SK-N-SH treated with all-trans-retinoic acid at 6 μM for 48 hours (cell line): ENCODE results near the gene HOXC10.

ENCODE experiments used
- ATAC-seq: fragments of 200-7000 bp; cut with Tn5 transposase; 3 replicates; pipeline ENCODE4 v1.9.1; 2020; ENCODE audit warnings: mild to moderate bottlenecking, moderate library complexity
- ARNTL ChIP-seq: fragments of 450-650 bp; formaldehyde crosslinking; IDR thresholded peaks from 2 replicates; pipeline ENCODE4 v1.5.0; 2020; ENCODE audit warnings: low read depth, mild to moderate bottlenecking, moderate library complexity, borderline replicate concordance
- BACH2 ChIP-seq: fragments of 250-450 bp; sonication (Bioruptor Pico); IDR thresholded peaks from 2 replicates; pipeline ENCODE4 v1.9.0; 2021; ENCODE audit warnings: mild to moderate bottlenecking, borderline replicate concordance
- CSDC2 ChIP-seq: fragments of 250-450 bp; sonication (Bioruptor Pico); IDR thresholded peaks from 2 replicates; pipeline ENCODE4 v1.5.0; 2020; ENCODE audit warnings: mild to moderate bottlenecking, moderate library complexity
- ESRRG ChIP-seq: fragments of 250-450 bp; sonication (Bioruptor Pico); IDR thresholded peaks from 2 replicates; pipeline ENCODE4 v1.6.1; 2021; ENCODE audit warnings: mild to moderate bottlenecking
- GLIS3 ChIP-seq: fragments of 250-450 bp; sonication (Bioruptor Pico); IDR thresholded peaks from 2 replicates; pipeline ENCODE4 v1.5.0; 2020; ENCODE audit warnings: mild to moderate bottlenecking, moderate library complexity
- ISL1 ChIP-seq: fragments of 250-450 bp; sonication (Bioruptor Pico); IDR thresholded peaks from 2 replicates; pipeline ENCODE4 v2.1.2; 2022; ENCODE audit warnings: mild to moderate bottlenecking, moderate library complexity
- OSR1 ChIP-seq: fragments of 250-450 bp; sonication (Bioruptor Pico); IDR thresholded peaks from 2 replicates; pipeline ENCODE4 v1.8.0; 2022; ENCODE audit warnings: moderate library complexity, mild to moderate bottlenecking, inconsistent platforms
- PPARA ChIP-seq: fragments of 250-450 bp; sonication (Bioruptor Pico); IDR thresholded peaks from 2 replicates; pipeline ENCODE4 v1.5.0; 2020; ENCODE audit warnings: mild to moderate bottlenecking, borderline replicate concordance
- RARB ChIP-seq: fragments of 250-450 bp; sonication (Bioruptor Pico); IDR thresholded peaks from 2 replicates; pipeline ENCODE4 v1.8.0; 2021; ENCODE audit warnings: mild to moderate bottlenecking, moderate library complexity
- SNAI2 ChIP-seq: fragments of 250-450 bp; sonication (Bioruptor Pico); IDR thresholded peaks from 2 replicates; pipeline ENCODE4 v1.5.0; 2020; ENCODE audit warnings: mild to moderate bottlenecking, moderate library complexity
- TCF4 ChIP-seq: fragments of 250-450 bp; sonication (Bioruptor Pico); IDR thresholded peaks from 2 replicates; pipeline ENCODE4 v1.8.0; 2021; ENCODE audit warnings: mild to moderate bottlenecking, moderate library complexity, borderline replicate concordance
- TOX ChIP-seq: fragments of 250-450 bp; sonication (Bioruptor Pico); IDR thresholded peaks from 2 replicates; pipeline ENCODE4 v1.8.0; 2021; ENCODE audit warnings: mild to moderate bottlenecking, moderate library complexity, borderline replicate concordance
- ZC3H10 ChIP-seq: fragments of 250-450 bp; sonication (Bioruptor Pico); IDR thresholded peaks from 2 replicates; pipeline ENCODE4 v1.5.1; 2021; ENCODE audit warnings: mild to moderate bottlenecking, moderate library complexity
- ZFP3 ChIP-seq: fragments of 250-450 bp; sonication (Bioruptor Pico); IDR thresholded peaks from 2 replicates; pipeline ENCODE4 v1.5.0; 2020; ENCODE audit warnings: mild to moderate bottlenecking, moderate library complexity
- ZFP30 ChIP-seq: fragments of 450-650 bp; formaldehyde crosslinking; IDR thresholded peaks from 2 replicates; pipeline ENCODE4 v1.5.0; 2022; ENCODE audit warnings: mild to moderate bottlenecking, moderate library complexity
- ZNF565 ChIP-seq: fragments of 450-650 bp; formaldehyde crosslinking; conservative IDR thresholded peaks from 2 replicates; pipeline ENCODE4 v1.5.0; 2020; ENCODE audit warnings: low read depth, mild to moderate bottlenecking, moderate library complexity
- ZNF70 ChIP-seq: fragments of 450-650 bp; formaldehyde crosslinking; IDR thresholded peaks from 2 replicates; pipeline ENCODE4 v1.5.0; 2020; ENCODE audit warnings: mild to moderate bottlenecking, moderate library complexity
- ZNF8 ChIP-seq: fragments of 450-650 bp; formaldehyde crosslinking; IDR thresholded peaks from 2 replicates; pipeline ENCODE4 v1.5.0; 2020; ENCODE audit warnings: mild to moderate bottlenecking, moderate library complexity
- TF ChIP-seq, protein P1 (sequence below): fragments of 250-450 bp; sonication (Bioruptor Pico); IDR thresholded peaks from 2 replicates; pipeline ENCODE4 v1.8.0; 2021; ENCODE audit warnings: low read depth, mild to moderate bottlenecking, moderate library complexity, borderline replicate concordance
- TF ChIP-seq, protein P2 (sequence below): fragments of 250-450 bp; sonication (Bioruptor Pico); IDR thresholded peaks from 2 replicates; pipeline ENCODE4 v1.8.0; 2020; ENCODE audit warnings: mild to moderate bottlenecking, moderate library complexity, borderline replicate concordance
- TF ChIP-seq, protein P3 (sequence below): fragments of 250-450 bp; sonication (Bioruptor Pico); IDR thresholded peaks from 2 replicates; pipeline ENCODE4 v1.5.1; 2020; ENCODE audit warnings: low read depth, mild to moderate bottlenecking, moderate library complexity
- TF ChIP-seq, protein P4 (sequence below): fragments of 250-450 bp; sonication (Bioruptor Pico); IDR thresholded peaks from 2 replicates; pipeline ENCODE4 v1.5.0; 2020; ENCODE audit warnings: mild to moderate bottlenecking, moderate library complexity
- TF ChIP-seq, protein P5 (sequence below): fragments of 250-450 bp; sonication (Bioruptor Pico); IDR thresholded peaks from 2 replicates; pipeline ENCODE4 v1.5.1; 2021; ENCODE audit warnings: mild to moderate bottlenecking, moderate library complexity

The HOXC10 gene

DNA sequence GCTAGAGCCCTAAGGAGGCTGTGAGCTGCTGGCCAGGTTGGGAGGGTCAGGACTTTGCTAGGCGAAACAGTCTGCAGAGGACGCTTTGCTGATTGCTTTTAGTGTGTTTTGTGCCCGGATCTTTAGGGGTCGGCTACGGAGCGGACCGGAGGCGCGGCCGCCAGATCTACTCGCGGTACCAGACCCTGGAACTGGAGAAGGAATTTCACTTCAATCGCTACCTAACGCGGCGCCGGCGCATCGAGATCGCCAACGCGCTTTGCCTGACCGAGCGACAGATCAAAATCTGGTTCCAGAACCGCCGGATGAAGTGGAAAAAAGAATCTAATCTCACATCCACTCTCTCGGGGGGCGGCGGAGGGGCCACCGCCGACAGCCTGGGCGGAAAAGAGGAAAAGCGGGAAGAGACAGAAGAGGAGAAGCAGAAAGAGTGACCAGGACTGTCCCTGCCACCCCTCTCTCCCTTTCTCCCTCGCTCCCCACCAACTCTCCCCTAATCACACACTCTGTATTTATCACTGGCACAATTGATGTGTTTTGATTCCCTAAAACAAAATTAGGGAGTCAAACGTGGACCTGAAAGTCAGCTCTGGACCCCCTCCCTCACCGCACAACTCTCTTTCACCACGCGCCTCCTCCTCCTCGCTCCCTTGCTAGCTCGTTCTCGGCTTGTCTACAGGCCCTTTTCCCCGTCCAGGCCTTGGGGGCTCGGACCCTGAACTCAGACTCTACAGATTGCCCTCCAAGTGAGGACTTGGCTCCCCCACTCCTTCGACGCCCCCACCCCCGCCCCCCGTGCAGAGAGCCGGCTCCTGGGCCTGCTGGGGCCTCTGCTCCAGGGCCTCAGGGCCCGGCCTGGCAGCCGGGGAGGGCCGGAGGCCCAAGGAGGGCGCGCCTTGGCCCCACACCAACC is 44.8 kb downstream of the HOXC10 start:
- ATAC-seq, result no peak

DNA sequence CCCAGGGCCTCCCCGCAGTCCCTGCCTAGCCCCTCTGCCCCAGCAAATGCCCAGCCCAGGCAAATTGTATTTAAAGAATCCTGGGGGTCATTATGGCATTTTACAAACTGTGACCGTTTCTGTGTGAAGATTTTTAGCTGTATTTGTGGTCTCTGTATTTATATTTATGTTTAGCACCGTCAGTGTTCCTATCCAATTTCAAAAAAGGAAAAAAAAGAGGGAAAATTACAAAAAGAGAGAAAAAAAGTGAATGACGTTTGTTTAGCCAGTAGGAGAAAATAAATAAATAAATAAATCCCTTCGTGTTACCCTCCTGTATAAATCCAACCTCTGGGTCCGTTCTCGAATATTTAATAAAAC is 45.5 kb downstream of the HOXC10 start:
- ATAC-seq, result no peak
- no peak for TF ChIP-seq ISL1 (CRISPR knock-in tag)
- TF ChIP-seq ZNF565 (CRISPR knock-in tag), result no peak
- TF ChIP-seq ZFP3 (CRISPR knock-in tag), result no peak
- TF ChIP-seq TCF4 (CRISPR knock-in tag), result no peak
- TF ChIP-seq ZNF8 (CRISPR knock-in tag), result no peak
- TF ChIP-seq, protein P1, sequence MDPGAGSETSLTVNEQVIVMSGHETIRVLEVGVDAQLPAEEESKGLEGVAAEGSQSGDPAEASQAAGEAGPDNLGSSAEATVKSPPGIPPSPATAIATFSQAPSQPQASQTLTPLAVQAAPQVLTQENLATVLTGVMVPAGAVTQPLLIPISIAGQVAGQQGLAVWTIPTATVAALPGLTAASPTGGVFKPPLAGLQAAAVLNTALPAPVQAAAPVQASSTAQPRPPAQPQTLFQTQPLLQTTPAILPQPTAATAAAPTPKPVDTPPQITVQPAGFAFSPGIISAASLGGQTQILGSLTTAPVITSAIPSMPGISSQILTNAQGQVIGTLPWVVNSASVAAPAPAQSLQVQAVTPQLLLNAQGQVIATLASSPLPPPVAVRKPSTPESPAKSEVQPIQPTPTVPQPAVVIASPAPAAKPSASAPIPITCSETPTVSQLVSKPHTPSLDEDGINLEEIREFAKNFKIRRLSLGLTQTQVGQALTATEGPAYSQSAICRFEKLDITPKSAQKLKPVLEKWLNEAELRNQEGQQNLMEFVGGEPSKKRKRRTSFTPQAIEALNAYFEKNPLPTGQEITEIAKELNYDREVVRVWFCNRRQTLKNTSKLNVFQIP (CRISPR knock-in tag), result no peak
- no peak for TF ChIP-seq PPARA (CRISPR knock-in tag)
- TF ChIP-seq, protein P2, sequence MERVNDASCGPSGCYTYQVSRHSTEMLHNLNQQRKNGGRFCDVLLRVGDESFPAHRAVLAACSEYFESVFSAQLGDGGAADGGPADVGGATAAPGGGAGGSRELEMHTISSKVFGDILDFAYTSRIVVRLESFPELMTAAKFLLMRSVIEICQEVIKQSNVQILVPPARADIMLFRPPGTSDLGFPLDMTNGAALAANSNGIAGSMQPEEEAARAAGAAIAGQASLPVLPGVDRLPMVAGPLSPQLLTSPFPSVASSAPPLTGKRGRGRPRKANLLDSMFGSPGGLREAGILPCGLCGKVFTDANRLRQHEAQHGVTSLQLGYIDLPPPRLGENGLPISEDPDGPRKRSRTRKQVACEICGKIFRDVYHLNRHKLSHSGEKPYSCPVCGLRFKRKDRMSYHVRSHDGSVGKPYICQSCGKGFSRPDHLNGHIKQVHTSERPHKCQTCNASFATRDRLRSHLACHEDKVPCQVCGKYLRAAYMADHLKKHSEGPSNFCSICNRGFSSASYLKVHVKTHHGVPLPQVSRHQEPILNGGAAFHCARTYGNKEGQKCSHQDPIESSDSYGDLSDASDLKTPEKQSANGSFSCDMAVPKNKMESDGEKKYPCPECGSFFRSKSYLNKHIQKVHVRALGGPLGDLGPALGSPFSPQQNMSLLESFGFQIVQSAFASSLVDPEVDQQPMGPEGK, result no peak
- TF ChIP-seq BACH2 (CRISPR knock-in tag), result no peak
- TF ChIP-seq ESRRG (CRISPR knock-in tag), result no peak
- TF ChIP-seq ARNTL (CRISPR knock-in tag), result no peak
- TF ChIP-seq, protein P3, sequence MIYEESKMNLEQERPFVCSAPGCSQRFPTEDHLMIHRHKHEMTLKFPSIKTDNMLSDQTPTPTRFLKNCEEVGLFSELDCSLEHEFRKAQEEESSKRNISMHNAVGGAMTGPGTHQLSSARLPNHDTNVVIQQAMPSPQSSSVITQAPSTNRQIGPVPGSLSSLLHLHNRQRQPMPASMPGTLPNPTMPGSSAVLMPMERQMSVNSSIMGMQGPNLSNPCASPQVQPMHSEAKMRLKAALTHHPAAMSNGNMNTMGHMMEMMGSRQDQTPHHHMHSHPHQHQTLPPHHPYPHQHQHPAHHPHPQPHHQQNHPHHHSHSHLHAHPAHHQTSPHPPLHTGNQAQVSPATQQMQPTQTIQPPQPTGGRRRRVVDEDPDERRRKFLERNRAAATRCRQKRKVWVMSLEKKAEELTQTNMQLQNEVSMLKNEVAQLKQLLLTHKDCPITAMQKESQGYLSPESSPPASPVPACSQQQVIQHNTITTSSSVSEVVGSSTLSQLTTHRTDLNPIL (CRISPR knock-in tag), result no peak
- TF ChIP-seq TOX (CRISPR knock-in tag), result no peak
- no peak for TF ChIP-seq ZFP30 (CRISPR knock-in tag)
- no peak for TF ChIP-seq GLIS3 (CRISPR knock-in tag)
- TF ChIP-seq OSR1 (CRISPR knock-in tag), result no peak
- TF ChIP-seq, protein P4, sequence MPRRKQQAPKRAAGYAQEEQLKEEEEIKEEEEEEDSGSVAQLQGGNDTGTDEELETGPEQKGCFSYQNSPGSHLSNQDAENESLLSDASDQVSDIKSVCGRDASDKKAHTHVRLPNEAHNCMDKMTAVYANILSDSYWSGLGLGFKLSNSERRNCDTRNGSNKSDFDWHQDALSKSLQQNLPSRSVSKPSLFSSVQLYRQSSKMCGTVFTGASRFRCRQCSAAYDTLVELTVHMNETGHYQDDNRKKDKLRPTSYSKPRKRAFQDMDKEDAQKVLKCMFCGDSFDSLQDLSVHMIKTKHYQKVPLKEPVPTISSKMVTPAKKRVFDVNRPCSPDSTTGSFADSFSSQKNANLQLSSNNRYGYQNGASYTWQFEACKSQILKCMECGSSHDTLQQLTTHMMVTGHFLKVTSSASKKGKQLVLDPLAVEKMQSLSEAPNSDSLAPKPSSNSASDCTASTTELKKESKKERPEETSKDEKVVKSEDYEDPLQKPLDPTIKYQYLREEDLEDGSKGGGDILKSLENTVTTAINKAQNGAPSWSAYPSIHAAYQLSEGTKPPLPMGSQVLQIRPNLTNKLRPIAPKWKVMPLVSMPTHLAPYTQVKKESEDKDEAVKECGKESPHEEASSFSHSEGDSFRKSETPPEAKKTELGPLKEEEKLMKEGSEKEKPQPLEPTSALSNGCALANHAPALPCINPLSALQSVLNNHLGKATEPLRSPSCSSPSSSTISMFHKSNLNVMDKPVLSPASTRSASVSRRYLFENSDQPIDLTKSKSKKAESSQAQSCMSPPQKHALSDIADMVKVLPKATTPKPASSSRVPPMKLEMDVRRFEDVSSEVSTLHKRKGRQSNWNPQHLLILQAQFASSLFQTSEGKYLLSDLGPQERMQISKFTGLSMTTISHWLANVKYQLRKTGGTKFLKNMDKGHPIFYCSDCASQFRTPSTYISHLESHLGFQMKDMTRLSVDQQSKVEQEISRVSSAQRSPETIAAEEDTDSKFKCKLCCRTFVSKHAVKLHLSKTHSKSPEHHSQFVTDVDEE (CRISPR knock-in tag), result no peak
- no peak for TF ChIP-seq SNAI2 (CRISPR knock-in tag)
- TF ChIP-seq RARB (CRISPR knock-in tag), result no peak

More for the DNA sequence above, 44.8 kb downstream of the HOXC10 start:
- TF ChIP-seq, protein P1 (CRISPR knock-in tag), result no peak
- no peak for TF ChIP-seq ZNF70 (CRISPR knock-in tag)
- TF ChIP-seq ISL1 (CRISPR knock-in tag), result no peak
- TF ChIP-seq, protein P3 (CRISPR knock-in tag), result no peak
- no peak for TF ChIP-seq TOX (CRISPR knock-in tag)
- no peak for TF ChIP-seq ZNF8 (CRISPR knock-in tag)
- no peak for TF ChIP-seq CSDC2 (CRISPR knock-in tag)
- no peak for TF ChIP-seq PPARA (CRISPR knock-in tag)
- TF ChIP-seq, protein P5, sequence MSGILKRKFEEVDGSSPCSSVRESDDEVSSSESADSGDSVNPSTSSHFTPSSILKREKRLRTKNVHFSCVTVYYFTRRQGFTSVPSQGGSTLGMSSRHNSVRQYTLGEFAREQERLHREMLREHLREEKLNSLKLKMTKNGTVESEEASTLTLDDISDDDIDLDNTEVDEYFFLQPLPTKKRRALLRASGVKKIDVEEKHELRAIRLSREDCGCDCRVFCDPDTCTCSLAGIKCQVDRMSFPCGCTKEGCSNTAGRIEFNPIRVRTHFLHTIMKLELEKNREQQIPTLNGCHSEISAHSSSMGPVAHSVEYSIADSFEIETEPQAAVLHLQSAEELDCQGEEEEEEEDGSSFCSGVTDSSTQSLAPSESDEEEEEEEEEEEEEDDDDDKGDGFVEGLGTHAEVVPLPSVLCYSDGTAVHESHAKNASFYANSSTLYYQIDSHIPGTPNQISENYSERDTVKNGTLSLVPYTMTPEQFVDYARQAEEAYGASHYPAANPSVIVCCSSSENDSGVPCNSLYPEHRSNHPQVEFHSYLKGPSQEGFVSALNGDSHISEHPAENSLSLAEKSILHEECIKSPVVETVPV (CRISPR knock-in tag), result no peak
- no peak for TF ChIP-seq TCF4 (CRISPR knock-in tag)
- no peak for TF ChIP-seq OSR1 (CRISPR knock-in tag)
- no peak for TF ChIP-seq GLIS3 (CRISPR knock-in tag)
- no peak for TF ChIP-seq ZC3H10
- TF ChIP-seq ZFP3 (CRISPR knock-in tag), result no peak
- TF ChIP-seq RARB (CRISPR knock-in tag), result no peak
- TF ChIP-seq ZNF565 (CRISPR knock-in tag), result no peak
- no peak for TF ChIP-seq ZFP30 (CRISPR knock-in tag)
- TF ChIP-seq BACH2 (CRISPR knock-in tag), result no peak
